Measurements from ENCODE around the gene ETV7. TPM values are rescaled to one million over a fixed set of nuclear protein-coding genes. Genes with fewer than 3 reads are reported as not detected.

The ETV7 gene
- 0.09 to 0.24 TPM (median 0.14 TPM) in 4 of 5 replicates, not detected in the other for total RNA-seq (2022; extraction: Qiagen RNA extraction; ENCODE audit: low read depth)

DNA sequence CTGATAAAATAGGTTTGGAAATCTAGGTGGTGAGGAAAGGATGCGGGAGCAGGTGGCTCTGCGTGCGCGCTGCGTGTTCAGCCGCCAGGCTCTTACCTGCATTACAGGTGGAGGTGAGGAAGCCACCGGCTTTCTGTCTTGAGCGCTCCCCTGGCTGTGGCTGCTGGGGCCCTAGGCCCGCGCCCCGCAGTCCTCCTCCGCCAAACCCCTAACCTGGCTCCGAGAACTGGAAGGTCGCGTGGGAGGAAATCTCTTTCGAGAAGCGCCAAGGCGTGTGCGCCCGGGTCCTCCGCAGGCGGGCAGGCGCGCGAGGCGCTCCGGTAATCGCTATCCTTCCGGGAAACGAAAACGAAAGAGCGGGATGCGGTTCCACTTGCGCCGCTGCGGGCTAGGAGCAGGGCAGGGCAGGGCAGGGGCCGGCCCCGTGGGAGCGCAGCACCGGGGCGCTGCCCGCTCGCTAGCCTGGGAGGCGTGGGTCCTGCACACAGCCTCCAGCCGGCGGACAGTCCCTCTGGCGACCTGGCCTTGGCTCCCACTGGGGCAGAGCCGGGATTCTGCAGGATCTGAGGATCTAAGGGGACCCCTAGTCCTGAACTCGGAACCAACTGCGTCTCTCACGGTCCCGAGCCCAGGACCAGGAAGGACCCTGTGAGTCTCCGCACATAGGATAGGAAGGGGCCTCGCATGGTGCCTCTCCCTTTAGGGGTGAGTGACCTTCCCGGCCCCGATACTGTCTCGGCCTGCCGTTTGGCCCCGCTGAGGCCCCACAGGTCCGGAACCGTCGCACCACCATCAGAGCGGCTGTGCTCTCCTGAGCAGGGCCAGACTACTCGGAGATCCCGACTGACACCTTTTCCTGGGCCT is at the start of gene ETV7:
Gene ETV7, minus strand, starts transcription at position 230 of the 864 bp plus-strand sequence. Its CDS starts 128 bp downstream, at position 102.

DNA sequence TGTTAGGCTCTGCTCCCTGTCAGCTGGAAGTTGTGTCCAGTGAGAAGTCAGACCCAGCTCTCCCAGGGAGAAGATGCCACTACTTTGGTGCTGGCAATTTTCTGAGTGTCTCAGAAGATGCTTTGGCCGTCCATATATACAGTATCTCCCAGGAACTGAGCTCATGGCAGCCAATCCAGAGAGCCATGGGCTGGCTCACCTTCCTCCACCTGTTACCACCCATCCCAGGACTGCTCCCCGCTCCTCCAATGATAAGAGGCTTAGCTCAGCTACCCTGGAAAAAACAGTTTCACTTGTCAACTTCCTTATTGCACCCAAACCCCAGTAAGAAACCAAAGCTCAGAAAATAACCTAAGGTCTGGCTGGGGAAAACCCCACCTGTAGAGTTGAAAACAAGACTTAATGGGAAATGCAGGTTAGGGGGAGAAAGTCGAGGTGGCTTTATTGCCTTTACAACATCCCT is 50.7 kb downstream of the ETV7 start, which contains the start of gene BNIP5:
Gene BNIP5, minus strand, starts transcription at position 110 of the 463 bp plus-strand sequence. CDS start 6,198 bp downstream, outside the sequence.

Other genes with a start within 250 kb of the ETV7 start
- 10.1 to 12.2 TPM (median 11.1 TPM) in 5 replicates for gene BRPF3, start 190.9 kb downstream of the ETV7 start, total RNA-seq (2022; extraction: Qiagen RNA extraction; ENCODE audit: low read depth)
- gene PNPLA1, start 117.6 kb downstream of the ETV7 start, total RNA-seq (2022; extraction: Qiagen RNA extraction; ENCODE audit: low read depth): not detected in 5 replicates
- gene BNIP5, start 50.8 kb downstream of the ETV7 start, total RNA-seq (2022; extraction: Qiagen RNA extraction; ENCODE audit: low read depth): not detected in 5 replicates
- gene PXT1, start 55.2 kb upstream of the ETV7 start, total RNA-seq (2022; extraction: Qiagen RNA extraction; ENCODE audit: low read depth): not detected in 5 replicates
- gene KCTD20, start 55.3 kb upstream of the ETV7 start, total RNA-seq (2022; extraction: Qiagen RNA extraction; ENCODE audit: low read depth): 16.2 to 23.3 TPM (median 18.8 TPM) in 5 replicates
- gene STK38, start 159.8 kb upstream of the ETV7 start, total RNA-seq (2022; extraction: Qiagen RNA extraction; ENCODE audit: low read depth): 14.9 to 18.4 TPM (median 17.3 TPM) in 5 replicates
- gene SRSF3, start 206.7 kb upstream of the ETV7 start, total RNA-seq (2022; extraction: Qiagen RNA extraction; ENCODE audit: low read depth): 487 to 672 TPM (median 512 TPM) in 5 replicates

All from A549 treated with RU486 at 1 μM for 4 hours (cell line).